Activated CD8-positive, alpha-beta memory T cell treated with anti-CD3 and anti-CD28 coated beads, Interleukin-2, amount 50 U/mL, for 24 hours (primary cell): Measurements from ENCODE around the gene PTPN2.
"Not testable (repeated sequence)": the region's sequence is repeated elsewhere in the genome, so short reads cannot be mapped to it uniquely, and the experiment has no call there.

Experiments
- DNase-seq: peaks from one replicate; pipeline ENCODE4 v3.0.0-alpha.2; 2020; ENCODE audit errors: extremely low read depth

Gene PTPN2

GRCh38 chr18:12825230-12825629, 58.8 kb downstream of the PTPN2 start:
- DNase-seq: no peak

DNA sequence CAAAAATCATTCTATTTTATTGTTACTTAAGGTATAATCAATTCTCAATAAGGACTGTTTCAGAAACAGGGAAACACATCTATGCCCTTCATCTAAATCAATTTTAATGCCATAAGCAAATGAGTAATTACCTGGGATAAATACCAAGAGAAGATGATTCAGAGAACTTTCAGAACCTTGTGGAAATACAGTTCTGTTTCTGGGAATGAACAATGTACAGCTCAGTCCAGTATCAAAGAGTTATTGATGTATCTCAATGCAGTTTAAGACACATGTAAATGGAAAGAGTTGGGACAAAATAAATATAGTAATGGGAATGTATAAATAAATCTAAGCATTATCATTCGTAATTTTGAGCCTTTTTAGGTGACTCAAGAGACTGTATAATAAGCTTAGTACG, 60.1 kb downstream of the PTPN2 start:
- no peak for DNase-seq

GRCh38 chr18:12821408-12821807, 62.6 kb downstream of the PTPN2 start:
- no peak for DNase-seq

GRCh38 chr18:12820506-12820905, 63.5 kb downstream of the PTPN2 start:
- no peak for DNase-seq

DNA sequence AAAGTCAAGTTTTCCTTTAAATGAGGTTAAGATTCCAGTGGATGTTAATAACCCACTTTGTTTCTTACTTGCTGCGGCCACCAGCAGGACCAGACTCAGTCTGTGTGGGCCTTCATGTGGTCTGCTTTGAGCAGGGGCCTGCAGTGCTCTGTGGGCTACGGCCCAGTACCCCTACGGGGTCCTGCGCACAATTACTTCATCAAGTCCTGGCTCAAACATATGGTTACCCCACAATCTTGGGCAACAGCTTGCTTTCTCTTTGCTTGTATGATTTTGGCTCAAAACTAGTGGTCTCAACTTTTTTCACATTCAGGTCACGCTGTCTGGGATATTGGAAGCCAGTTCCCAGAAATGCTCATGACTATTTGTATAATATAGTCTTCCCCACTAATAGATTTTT, 64.2 kb downstream of the PTPN2 start:
- DNase-seq: no peak

DNA sequence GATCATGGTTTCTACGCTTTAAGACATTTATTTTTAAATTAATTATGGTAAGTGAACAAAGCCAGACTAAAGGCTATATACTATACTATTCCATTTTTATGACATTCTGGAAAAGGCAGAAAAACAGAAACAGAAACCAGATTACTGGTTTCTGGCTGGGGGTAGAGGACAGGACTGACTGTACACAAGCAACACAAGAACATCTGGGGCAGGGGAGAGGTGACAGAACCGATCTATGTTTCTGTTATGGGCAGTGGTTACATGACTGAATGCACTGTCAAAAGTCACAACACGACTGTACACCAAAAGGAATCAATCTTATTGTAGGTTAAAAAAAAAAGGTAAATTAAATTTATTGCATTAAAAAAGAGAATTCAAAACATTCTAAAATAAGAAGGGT, 64.7 kb downstream of the PTPN2 start:
- DNase-seq: no peak

DNA sequence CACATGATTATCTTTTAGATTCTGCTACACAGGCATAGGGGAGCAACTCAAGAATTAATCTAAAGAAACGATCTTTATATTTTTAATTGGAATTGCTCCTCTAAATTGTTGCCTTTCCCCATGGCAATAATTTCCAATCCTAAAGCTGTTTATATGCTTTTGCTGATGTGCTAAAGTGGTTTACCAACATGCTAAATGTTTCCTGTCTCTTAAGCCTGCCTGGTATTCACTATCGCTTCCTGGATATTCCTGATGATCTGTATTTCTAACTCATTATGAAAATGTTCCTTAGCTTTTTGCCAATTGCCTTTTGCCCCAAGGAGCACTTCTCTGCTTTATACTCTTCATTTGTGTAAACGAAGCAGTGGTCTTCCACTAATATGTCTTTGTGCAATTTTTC, 65.8 kb downstream of the PTPN2 start:
- DNase-seq: no peak

DNA sequence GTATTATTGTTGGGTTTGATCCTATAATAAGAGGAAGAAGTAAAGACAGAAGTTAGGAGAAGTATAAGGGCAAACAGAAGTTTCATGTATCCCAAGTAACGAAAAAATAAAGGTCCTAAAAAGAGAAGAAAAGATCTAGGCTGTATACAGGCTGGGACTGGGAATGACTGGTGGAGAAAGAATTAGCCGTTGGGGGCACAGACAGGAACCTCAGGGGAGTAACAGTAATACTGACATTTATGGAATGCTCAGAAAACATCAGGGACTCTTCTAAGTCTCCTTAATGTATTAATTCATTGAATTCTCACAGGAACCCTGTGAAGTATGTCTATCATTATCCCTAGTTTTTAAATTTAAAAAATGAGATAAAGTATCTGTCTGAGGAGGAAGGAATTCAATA, 67.6 kb downstream of the PTPN2 start:
- DNase-seq: no peak

- DNase-seq: no peak
Measured at GRCh38 chr18:12811191-12811950, 72.7 kb downstream of the PTPN2 start.

DNA sequence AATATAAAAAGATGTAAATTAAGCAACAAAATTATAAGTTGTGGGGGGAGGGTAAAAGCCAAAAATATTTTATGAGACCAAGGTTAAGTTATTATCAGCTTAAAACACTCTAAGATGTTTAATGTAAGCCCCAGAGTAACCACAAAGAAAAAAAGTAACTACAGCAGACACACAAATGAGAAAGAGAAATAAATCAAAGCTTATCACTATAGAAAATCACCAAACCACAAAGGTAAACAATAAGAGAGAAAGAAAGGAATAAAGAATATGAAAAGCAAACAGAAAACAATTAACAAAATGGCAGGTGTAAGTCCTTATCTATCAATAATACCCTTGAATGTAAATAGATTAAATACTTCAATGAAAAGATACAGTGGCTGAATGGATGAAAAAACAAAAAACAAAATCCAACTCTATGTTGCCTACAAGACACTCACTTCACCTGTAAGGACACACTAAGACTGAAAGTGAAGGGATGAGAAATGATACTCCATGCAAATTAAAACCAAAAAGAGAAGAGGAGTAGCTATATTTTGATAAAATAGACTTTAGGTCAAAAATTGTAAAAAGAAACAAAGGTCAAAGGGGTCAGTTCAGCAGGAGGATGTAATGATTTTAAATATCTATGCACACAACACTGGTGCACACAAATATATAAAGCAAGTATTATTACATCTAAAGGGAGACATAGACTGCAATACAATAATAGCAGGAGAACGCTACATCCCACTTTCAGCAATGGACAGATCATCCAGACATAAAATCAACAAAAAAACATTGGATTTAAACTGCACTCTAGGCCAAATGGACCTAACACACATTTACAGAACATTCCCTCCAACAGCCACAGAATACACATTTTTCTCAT, 80.7 kb downstream of the PTPN2 start:
- DNase-seq: no peak

GRCh38 chr18:12802538-12802937, 81.5 kb downstream of the PTPN2 start:
- DNase-seq: no peak

- no peak for DNase-seq
Measured at GRCh38 chr18:12796448-12796847, 87.6 kb downstream of the PTPN2 start.

DNA sequence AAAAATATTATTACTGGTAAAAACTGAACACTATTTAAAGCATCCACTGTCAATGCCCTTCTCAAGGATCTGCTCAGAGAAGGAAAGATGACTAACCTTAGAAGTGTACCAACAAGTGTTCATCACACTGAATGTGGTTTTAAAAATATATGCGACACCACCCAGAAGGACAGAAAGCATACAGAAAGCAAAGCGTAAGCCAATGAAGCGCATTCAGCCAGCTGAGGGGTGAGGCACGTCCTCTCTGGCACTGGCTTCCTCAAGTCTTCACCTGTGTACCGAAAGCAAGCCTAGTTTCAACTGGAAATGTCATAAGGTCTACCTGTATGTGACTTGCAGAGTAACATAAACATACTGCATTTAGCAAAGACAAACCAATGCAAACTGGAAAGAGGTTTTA, 92.4 kb downstream of the PTPN2 start:
- DNase-seq: no peak

GRCh38 chr18:12786669-12787068, 97.4 kb downstream of the PTPN2 start:
- no peak for DNase-seq

DNA sequence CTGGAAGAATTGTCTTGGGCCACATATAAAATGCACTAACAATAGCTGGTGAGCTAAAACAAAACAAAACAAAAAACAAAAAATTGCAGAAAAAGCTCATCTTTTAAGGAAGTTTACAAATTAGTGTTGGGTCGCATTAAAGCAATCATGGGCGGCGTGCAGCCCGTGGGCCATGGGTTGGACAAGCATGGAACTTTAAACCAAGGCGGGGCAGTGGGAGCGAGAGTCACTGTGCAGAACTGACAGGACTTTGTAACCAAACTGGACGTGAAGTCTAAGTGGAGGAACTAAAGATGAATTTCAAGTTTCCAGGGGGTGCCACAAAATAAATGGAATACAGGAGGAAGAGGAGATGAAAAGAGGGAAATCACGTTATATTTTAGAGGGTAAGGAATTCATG, 100.5 kb downstream of the PTPN2 start:
- no peak for DNase-seq

DNA sequence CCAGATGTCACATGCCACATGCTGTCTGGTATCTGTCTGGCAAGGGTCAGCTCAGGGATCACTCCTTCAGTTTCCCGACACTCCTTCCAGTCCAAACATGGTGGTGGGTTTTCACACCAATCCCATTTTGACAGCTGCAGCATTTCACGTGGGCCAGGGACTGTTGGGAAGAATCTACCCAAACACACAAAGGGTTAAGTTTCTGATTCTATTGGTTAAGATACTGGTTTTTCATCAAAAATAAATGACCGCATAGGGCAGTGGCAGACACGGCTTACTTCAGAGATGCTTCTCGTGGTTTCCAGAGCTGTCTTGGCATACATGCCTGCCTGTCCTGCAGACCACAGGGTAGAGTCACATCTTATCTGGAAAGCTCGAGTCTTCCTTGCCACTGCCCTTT, 101.5 kb downstream of the PTPN2 start:
- DNase-seq: no peak

DNA sequence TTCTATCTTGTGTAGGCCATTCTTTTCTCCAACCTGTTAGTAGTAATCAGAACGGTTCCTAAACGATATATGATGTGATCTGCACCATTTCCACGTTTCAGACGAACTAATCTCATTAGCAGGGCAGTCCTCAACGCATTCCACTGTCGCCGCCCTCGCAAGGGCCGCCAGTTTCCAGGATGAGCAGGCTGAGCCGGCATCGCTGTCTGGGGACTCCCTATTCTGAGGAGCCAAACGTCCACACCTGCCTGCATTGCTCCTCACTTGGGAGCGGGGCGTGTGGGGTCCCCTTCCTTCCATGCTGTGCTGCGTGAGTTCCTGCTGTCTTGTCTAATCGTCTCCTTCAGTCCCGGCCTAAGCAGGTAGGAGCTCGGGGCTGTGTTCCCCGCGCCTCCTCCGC, 104.6 kb downstream of the PTPN2 start:
- DNase-seq: no peak

DNA sequence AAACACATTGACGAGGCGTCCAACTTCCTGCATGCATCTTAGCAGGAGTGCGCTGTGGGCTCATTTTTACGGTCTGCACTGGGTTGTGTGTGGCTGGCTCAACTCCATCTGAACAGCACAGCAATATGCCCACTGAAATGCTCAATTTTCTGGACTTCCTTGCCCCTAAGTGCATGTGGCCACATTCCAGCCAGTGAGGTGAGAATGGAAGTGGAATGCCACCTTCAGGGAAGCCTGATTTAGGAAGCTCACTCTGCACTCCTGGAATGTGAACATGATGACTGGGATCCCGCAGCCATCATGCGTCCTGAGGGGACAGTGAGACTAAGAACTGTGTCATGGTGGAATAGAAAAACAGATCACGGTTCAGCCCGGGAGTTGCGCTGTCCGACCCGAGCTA, 105.0 kb downstream of the PTPN2 start:
- DNase-seq: no peak

GRCh38 chr18:12777500-12777944, 106.5 kb downstream of the PTPN2 start:
- no peak for DNase-seq

DNA sequence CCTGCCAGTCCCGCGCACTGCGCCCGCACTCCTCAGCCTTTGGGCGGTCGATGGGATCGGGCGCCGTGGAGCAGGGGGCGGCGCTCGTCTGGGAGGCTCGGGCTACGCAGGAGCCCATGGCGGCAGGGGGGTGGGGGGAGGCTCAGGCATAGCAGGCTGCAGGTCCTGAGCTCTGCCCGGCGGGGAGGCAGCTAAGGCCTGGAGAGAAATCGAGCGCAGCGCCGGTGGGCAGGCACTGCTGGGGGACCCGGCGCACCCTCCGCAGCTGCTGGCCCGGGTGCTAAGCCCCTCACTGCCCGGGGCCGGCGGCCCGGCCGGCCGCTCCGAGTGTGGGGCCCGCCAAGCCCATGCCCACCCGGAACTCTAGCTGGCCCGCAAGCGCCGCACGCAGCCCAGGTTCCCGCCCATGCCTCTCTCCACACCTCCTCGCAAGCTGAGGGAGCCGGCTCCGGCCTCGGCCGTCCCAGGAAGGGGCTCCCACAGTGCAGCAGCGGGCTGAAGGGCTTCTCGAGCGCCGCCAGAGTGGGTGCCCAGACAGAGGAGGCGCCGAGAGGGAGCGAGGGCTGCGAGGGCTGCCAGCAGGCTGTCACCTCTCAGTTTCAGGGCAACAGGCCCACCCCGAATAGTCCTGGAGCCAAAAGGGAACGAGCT, 107.1 kb downstream of the PTPN2 start:
- DNase-seq: no peak

DNA sequence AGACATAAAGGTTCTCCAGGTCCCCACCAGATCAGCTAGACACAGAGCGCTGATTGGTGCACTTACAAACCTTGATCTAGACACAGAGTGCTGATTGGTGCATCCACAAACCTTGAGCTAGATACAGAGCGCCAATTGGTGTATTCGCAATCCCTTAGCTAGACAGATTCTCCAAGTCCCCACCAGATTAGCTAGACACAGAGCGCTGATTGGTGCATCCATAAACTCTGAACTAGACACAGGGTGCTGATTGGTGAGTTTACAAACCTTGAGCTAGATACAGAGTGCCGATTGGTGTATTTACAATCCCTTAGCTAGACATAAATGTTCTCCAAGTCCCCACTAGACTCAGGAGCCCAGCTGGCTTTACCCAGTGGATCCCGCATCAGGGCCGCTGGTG, 107.6 kb downstream of the PTPN2 start:
- DNase-seq: not testable (repeated sequence)

- no peak for DNase-seq
Measured at GRCh38 chr18:12774982-12775381, 109.1 kb downstream of the PTPN2 start.

DNA sequence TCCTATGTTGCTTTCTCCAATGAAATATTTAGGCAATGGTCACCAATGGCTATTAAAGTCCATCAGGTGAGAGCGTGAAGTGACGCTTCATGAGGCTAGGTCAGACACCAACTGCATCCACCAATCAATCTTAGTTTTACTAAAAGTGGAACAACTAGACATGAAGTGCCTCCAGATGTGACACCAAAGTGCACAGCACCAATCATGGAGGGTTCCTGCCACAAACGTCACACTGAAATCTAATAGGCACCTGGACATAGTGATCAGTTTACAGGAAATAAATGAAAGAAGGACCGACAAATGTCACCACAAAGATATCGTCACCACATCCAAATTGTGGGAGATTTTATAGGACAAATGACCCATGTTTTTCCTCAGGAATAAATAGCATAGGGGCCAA, 110.7 kb downstream of the PTPN2 start:
- no peak for DNase-seq
